ENCODE results near the gene NAA38. TPM values are rescaled to one million over a fixed set of nuclear protein-coding genes. Genes with fewer than 3 reads are reported as not detected.
"Not testable (repeated sequence)": the region's sequence is repeated elsewhere in the genome, so short reads cannot be mapped to it uniquely, and the experiment has no call there.

Gene NAA38
- total RNA-seq, 1 experiment from 2014 or later = 36.6 TPM

- intact Hi-C loops (cut with micrococcal nuclease; ENCODE audit: unreplicated experiment) = no loop called here
- no peaks in the 10 kb centered on the region for H3K27me3 Mint-ChIP-seq (ENCODE audit: unreplicated experiment)
- H3K4me3 Mint-ChIP-seq (ENCODE audit: low read depth, unreplicated experiment) = no peak overlapping the region
- H3K36me3 Mint-ChIP-seq (ENCODE audit: insufficient read depth, unreplicated experiment) = no peaks in the 10 kb centered on the region
- DNase-seq = no peak
- H3K4me1 Mint-ChIP-seq (ENCODE audit: low read depth, unreplicated experiment) = no peaks in the 10 kb centered on the region
- TF ChIP-seq CTCF (IDR thresholded peaks at IDR 0.05; ENCODE audit: unreplicated experiment) = no peak
- H3K9me3 Mint-ChIP-seq (ENCODE audit: low read depth, unreplicated experiment) = no peaks in the 10 kb centered on the region
- H3K27ac Mint-ChIP-seq (ENCODE audit: unreplicated experiment) = no peak overlapping the region
- BruUV-seq (replicated peaks) = no TSS peak
- CTCF ChIA-PET = no interaction called here
Observed at GRCh38 chr17:7875804-7876370, 18.5 kb upstream of the NAA38 start.

- BruUV-seq (replicated peaks) = no TSS peak
- no peaks in the 10 kb centered on the region for H3K27me3 Mint-ChIP-seq (ENCODE audit: unreplicated experiment)
- no peaks in the 10 kb centered on the region for H3K36me3 Mint-ChIP-seq (ENCODE audit: insufficient read depth, unreplicated experiment)
- H3K9me3 Mint-ChIP-seq (ENCODE audit: low read depth, unreplicated experiment) = no peaks in the 10 kb centered on the region
- CTCF ChIA-PET = no interaction called here
- DNase-seq = no peak
- no peak overlapping the region for H3K27ac Mint-ChIP-seq (ENCODE audit: unreplicated experiment)
- no peak for TF ChIP-seq CTCF (IDR thresholded peaks at IDR 0.05; ENCODE audit: unreplicated experiment)
- H3K4me1 Mint-ChIP-seq (ENCODE audit: low read depth, unreplicated experiment) = no peaks in the 10 kb centered on the region
- intact Hi-C loops (cut with micrococcal nuclease; ENCODE audit: unreplicated experiment) = no loop called here
- H3K4me3 Mint-ChIP-seq (ENCODE audit: low read depth, unreplicated experiment) = no peak overlapping the region
Observed at GRCh38 chr17:7873051-7873450, 15.7 kb upstream of the NAA38 start.

GRCh38 chr17:7867881-7868329 is 10.5 kb upstream of the NAA38 start:
- H3K4me3 Mint-ChIP-seq (ENCODE audit: low read depth, unreplicated experiment) = no peak overlapping the region
- H3K9me3 Mint-ChIP-seq (ENCODE audit: low read depth, unreplicated experiment) = no peaks in the 10 kb centered on the region
- DNase-seq = no peak
- no peak overlapping the region for H3K27ac Mint-ChIP-seq (ENCODE audit: unreplicated experiment)
- H3K36me3 Mint-ChIP-seq (ENCODE audit: insufficient read depth, unreplicated experiment) = peaks cover 4% of the 10 kb centered on the region
- no TSS peak for BruUV-seq (replicated peaks)
- CTCF ChIA-PET = no interaction called here
- intact Hi-C loops (cut with micrococcal nuclease; ENCODE audit: unreplicated experiment) = no loop called here
- TF ChIP-seq CTCF (IDR thresholded peaks at IDR 0.05; ENCODE audit: unreplicated experiment) = no peak
- H3K4me1 Mint-ChIP-seq (ENCODE audit: low read depth, unreplicated experiment) = peaks cover 2% of the 10 kb centered on the region
- no peaks in the 10 kb centered on the region for H3K27me3 Mint-ChIP-seq (ENCODE audit: unreplicated experiment)

- BruUV-seq (replicated peaks) = no TSS peak
- Mint-ChIP-seq H3K27ac (ENCODE audit: unreplicated experiment) (no peak overlapping the region), H3K4me1 (ENCODE audit: low read depth, unreplicated experiment) (peaks cover 9% of the 10 kb centered on the region), H3K4me3 (ENCODE audit: low read depth, unreplicated experiment) (no peak overlapping the region), H3K27me3 (ENCODE audit: unreplicated experiment) (no peaks in the 10 kb centered on the region), H3K36me3 (ENCODE audit: insufficient read depth, unreplicated experiment) (peaks cover 4% of the 10 kb centered on the region), H3K9me3 (ENCODE audit: low read depth, unreplicated experiment) (no peaks in the 10 kb centered on the region)
- intact Hi-C loops (cut with micrococcal nuclease; ENCODE audit: unreplicated experiment) = loop anchor here (5.0 kb wide), 1 partner anchor 32 kb away; no protein-coding TSS in a partner anchor
- no peak for DNase-seq
- TF ChIP-seq CTCF (IDR thresholded peaks at IDR 0.05; ENCODE audit: unreplicated experiment) = no peak
- CTCF ChIA-PET = no interaction called here
Observed at GRCh38 chr17:7864995-7865650, 7.8 kb upstream of the NAA38 start.

- not testable (repeated sequence) for H3K36me3 Mint-ChIP-seq (ENCODE audit: insufficient read depth, unreplicated experiment); H3K4me1 Mint-ChIP-seq (ENCODE audit: low read depth, unreplicated experiment); H3K4me3 Mint-ChIP-seq (ENCODE audit: low read depth, unreplicated experiment); BruUV-seq (replicated peaks); H3K27me3 Mint-ChIP-seq (ENCODE audit: unreplicated experiment); DNase-seq; H3K27ac Mint-ChIP-seq (ENCODE audit: unreplicated experiment); H3K9me3 Mint-ChIP-seq (ENCODE audit: low read depth, unreplicated experiment)
- CTCF ChIA-PET = interaction anchor here (0.6 kb wide), 1 partner anchor 1811 kb away, joined by 4 read pairs; no protein-coding TSS in a partner anchor
- intact Hi-C loops (cut with micrococcal nuclease; ENCODE audit: unreplicated experiment) = loop anchor here (5.0 kb wide), 1 partner anchor 33 kb away; no protein-coding TSS in a partner anchor
Observed at GRCh38 chr17:7864384-7864783, 7.0 kb upstream of the NAA38 start.

Data from Calu3 (cell line).